Ovary (tissue), 9 donors: ENCODE measurements around the gene C20orf204. TPM values are rescaled to one million over a fixed set of nuclear protein-coding genes. Genes with fewer than 3 reads are reported as not detected.

ENCODE experiments used
- DNase-seq, 5 donors: peaks; one replicate each; pipeline ENCODE4 v3.0.0-alpha.2; 2019 to 2020
- H3K27ac ChIP-seq, 2 donors: fragments of 200-600 bp; one replicate each; pipeline versions ENCODE4 v1.5.1 to v1.8.0; 2019 to 2022
- H3K27me3 ChIP-seq: fragments of 200-600 bp; one replicate; pipeline ENCODE4 v1.8.0; 2022
- H3K36me3 ChIP-seq: fragments of 200-600 bp; sonication (generic); one replicate; pipeline ENCODE4 v1.5.1; 2019
- H3K4me1 ChIP-seq: one replicate; pipeline ENCODE4 v1.8.1; 2013; ENCODE audit warnings: mild to moderate bottlenecking, moderate library complexity; ENCODE audit not compliant: insufficient read depth
- H3K4me3 ChIP-seq: fragments of 200-600 bp; sonication (generic); one replicate; pipeline ENCODE4 v1.5.1; 2017
- H3K9me3 ChIP-seq, 2 donors: fragments of 200-600 bp in 1 of 2; sonication (generic) in 1 of 2; one replicate each; pipeline versions ENCODE4 v1.5.1 to v1.8.1; 2013 to 2019; ENCODE audit warnings: mild to moderate bottlenecking in 1 of 2, moderate library complexity in 1 of 2
- CTCF ChIP-seq, 3 donors: fragments of 450-650 bp in 2 of 3; fragments of 200-600 bp in 1 of 3; IDR thresholded peaks; one replicate each; pipeline versions ENCODE4 v1.5.1 to v1.8.0; 2016 to 2022; ENCODE audit warnings: antibody characterized with exemption in 3 of 3, mild to moderate bottlenecking in 1 of 3
- EP300 ChIP-seq: sonication (generic); formaldehyde crosslinking; IDR thresholded peaks from one replicate; pipeline ENCODE4 v1.6.1; 2017; ENCODE audit warnings: antibody characterized with exemption
- POLR2A ChIP-seq: fragments of 450-650 bp; IDR thresholded peaks from one replicate; pipeline ENCODE4 v1.6.1; 2017; ENCODE audit warnings: antibody characterized with exemption, mild to moderate bottlenecking, moderate library complexity
- WGBS, 3 donors: extraction: QIAGEN DNeasy Blood & Tissue Kit in 1 of 3; methylation state at CpG; one replicate each; pipeline versions ENCODE4 v1.1.5 to v1.1.7; 2013 to 2017; 5-methylcytosine and 5-hydroxymethylcytosine counted together
- intact Hi-C, 4 donors: fragments of 100-400 bp; cut with DNase I; formaldehyde crosslinking; loops; one replicate each; pipeline versions ENCODE4 v1.11.0 to v1.15.1; 2022 to 2023
- polyA plus RNA-seq, 2 donors: library from polyadenylated mRNA; stranded (reverse); fragments of 200-250 nt in 1 of 2; fragments of 350-450 nt in 1 of 2; fragmentation: Illumina TruSeq in 1 of 2; extraction: RNeasy Lipid Tissue Mini Kit (QIAGEN cat#74804) in 1 of 2; gene quantifications; one replicate each; pipeline ENCODE4 v1.2.3, GENCODE V29; 2013 to 2014
- total RNA-seq, 7 donors: library from RNA; depleted of rRNA in 2 of 7; stranded (reverse); fragments of >200 nt in 2 of 7; fragmentation: NEBNext Ultra II Directional in 3 of 7; extraction: Animal tissue kit (Norgen Biotek cat#: 25700) in 3 of 7; gene quantifications; one replicate each; pipeline versions ENCODE4 v1.1.0 to v1.2.4, GENCODE V29; 2016 to 2023
- donor health status: DM: no; HTN: no; CAD: no; lungs with moderate emphysema.
- donor health status: DM: no; HTN: no; CAD: no.
- donor health status: Bipolar disorder and iron deficiency.
- donor health status: DM: yes; HTN: yes; CAD: no.
- donor health status: DM: no; HTN: no; CAD: no.
- donor health status: DM: yes; HTN: yes; CAD: no.

C20orf204 gene
- total and polyA plus RNA-seq, 9 donors, result 0.20 to 2.8 (median 1.4) TPM

DNA sequence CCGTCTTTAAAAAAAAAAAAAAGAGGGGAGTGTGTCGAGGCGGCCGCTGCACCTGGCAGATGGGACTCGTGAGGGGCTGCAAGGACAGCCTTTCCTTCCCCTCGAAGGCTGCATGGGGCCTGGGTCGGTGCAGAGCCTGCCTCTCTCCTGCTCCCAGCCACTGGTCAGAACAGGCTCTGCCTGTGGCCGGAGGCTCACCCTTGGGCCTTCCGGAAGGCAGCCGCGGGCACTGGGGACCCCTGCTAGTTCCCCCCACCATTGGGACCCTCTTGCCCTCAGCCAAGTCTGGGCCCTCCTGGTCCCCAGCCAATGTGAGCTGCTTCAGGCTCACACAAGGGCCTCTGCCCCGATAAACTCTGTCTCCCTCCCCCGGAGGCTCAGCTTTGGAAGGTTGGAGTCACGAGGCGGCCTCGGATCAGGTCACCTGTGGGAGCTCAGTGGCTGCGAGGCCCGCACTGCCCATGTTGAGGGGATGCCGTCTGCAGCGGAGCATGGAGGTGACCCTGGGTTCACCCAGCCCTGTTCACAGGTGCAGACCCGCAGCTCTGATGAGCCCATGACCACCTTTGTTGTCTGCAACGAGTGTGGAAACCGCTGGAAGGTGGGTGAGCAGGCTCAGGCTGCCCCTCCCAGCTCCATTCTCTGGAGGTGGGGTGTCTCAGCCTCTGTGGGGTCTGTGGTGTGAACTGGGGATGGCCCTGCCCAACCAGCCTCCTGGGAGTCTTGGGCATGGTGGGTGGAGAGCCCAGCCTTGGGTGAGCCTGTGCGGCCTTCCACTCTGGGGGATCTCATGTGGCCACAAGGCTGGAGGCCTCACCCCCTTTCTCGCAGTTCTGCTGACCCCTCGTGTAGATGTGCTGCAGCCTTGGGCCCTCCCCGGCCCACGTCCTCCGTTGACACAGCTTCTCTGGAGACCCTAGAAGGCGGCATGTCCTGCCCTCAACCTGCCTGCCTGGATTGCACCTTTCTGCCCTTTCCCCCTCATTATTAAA, 35.7 kb downstream of the C20orf204 start:
- Histone ChIP-seq H3K27me3 (no peaks in the 10 kb centered on the region), H3K27ac (no peak overlapping the region), H3K4me1 (no peaks in the 10 kb centered on the region), H3K36me3 (no peaks in the 10 kb centered on the region), H3K4me3 (no peak overlapping the region), H3K9me3 (no peaks in the 10 kb centered on the region)
- intact Hi-C loops, result no loop called here
- no peak for TF ChIP-seq POLR2A
- no peak for TF ChIP-seq CTCF (IDR thresholded peaks at IDR 0.05)
- TF ChIP-seq EP300, result no peak
- 75 to 84% (median 77%) methylated on average over 25 to 30 of the region's 30 CpGs for WGBS, 3 donors
- no peak for DNase-seq

DNA sequence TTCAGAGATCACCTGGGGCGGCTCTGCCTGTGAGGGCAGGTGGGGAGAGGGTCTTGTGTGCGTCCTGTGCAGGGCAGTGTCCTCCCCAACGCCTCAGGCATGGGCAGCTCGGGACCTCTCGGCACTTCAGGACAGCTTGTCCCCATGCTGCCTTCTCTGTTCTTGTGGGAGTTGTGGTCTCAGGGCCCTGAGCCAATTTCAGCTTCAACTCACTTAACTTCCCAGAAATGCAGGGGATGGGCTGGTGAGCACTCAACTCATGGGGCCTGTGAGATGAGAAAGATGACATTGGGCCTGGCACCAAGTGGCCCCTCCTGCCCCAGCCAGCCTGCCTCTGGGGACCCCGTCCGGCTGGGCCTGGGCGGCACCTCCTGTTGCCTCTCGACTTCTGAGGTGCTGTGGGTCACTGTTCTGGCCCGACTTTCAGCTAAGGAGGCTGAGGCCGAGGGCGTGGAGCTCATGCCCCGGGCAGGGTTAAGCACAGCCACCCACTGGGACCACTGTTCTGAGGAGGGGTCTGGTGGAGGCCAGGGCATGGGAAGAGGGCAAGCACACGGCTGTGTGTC, 36.6 kb downstream of the C20orf204 start:
- no peak for TF ChIP-seq EP300
- no peak for TF ChIP-seq CTCF (IDR thresholded peaks at IDR 0.05)
- no peak for TF ChIP-seq POLR2A
- DNase-seq, result no peak
- H3K9me3 ChIP-seq, result no peaks in the 10 kb centered on the region
- H3K27me3 ChIP-seq, result no peaks in the 10 kb centered on the region
- intact Hi-C loops, result no loop called here
- 65 to 73% (median 67%) methylated on average over 14 of the region's 14 CpGs for WGBS, 3 donors
- H3K27ac ChIP-seq, result no peak overlapping the region
- H3K36me3 ChIP-seq, result no peaks in the 10 kb centered on the region
- H3K4me3 ChIP-seq, result no peak overlapping the region
- H3K4me1 ChIP-seq, result no peaks in the 10 kb centered on the region

DNA sequence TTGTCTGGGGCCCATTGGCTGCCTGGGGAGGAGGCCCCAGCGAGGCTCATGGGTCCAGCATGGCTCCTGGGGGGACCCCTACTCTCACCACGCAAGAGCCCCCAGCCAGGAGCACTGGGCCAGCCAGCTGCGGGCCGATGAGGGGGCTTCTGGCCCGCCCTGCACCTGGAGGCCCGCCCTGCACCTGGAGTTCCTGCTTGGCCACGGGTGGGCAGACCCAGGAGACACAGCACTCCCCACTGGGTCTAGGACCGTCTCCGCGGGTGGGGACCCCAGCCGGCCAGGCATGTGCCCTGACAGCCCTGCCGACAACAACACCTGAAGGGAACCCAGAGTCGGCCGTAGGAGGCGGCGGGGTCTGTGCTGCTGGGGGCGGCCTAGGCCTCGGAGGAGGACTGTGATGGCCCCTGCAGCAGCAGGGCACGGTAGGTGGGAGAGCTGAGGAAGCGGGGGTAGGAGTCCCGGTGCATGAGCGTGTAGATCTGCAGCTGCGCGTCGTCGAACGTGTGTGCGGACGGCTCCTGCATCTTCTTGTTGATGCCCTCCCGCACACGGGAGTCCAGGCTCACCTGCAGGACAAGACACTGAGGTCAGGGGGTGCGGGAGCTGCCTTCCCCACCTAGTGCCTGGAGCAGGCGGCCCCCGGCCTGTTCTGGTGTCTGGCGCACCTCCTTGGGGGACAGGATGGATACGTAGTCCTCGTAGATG, 37.6 kb downstream of the C20orf204 start:
- Histone ChIP-seq H3K4me1 (no peaks in the 10 kb centered on the region), H3K4me3 (no peak overlapping the region), H3K27me3 (no peaks in the 10 kb centered on the region), H3K36me3 (no peaks in the 10 kb centered on the region), H3K9me3 (no peaks in the 10 kb centered on the region), H3K27ac (no peak overlapping the region)
- intact Hi-C loops, result no loop called here
- WGBS, 3 donors, result 82 to 85% (median 83%) methylated on average over 33 to 37 of the region's 37 CpGs
- no peak for DNase-seq
- TF ChIP-seq POLR2A, result no peak
- no peak for TF ChIP-seq EP300
- TF ChIP-seq CTCF (IDR thresholded peaks at IDR 0.05), result no peak

- H3K4me1 ChIP-seq, result no peaks in the 10 kb centered on the region
- H3K9me3 ChIP-seq, result no peaks in the 10 kb centered on the region
- H3K4me3 ChIP-seq, result no peak overlapping the region
- H3K27me3 ChIP-seq, result no peaks in the 10 kb centered on the region
- H3K27ac ChIP-seq, result no peak overlapping the region
- no peak for TF ChIP-seq POLR2A
- no peak for TF ChIP-seq CTCF (IDR thresholded peaks at IDR 0.05)
- intact Hi-C loops, result no loop called here
- WGBS, 3 donors, result 85 to 91% (median 86%) methylated on average over 28 of the region's 28 CpGs
- DNase-seq, result no peak
- H3K36me3 ChIP-seq, result no peaks in the 10 kb centered on the region
Measured at GRCh38 chr20:64074184-64074789, 38.3 kb downstream of the C20orf204 start.
